HG02870 (cell line): ENCODE results near the gene CAMTA1.
"Not testable (repeated sequence)": the region's sequence is repeated elsewhere in the genome, so short reads cannot be mapped to it uniquely, and the experiment has no call there.

Experiments used
- ATAC-seq: cut with Tn5 transposase; IDR thresholded peaks from one replicate; pipeline ENCODE4 v1.9.1; 2021; ENCODE audit warnings: mild to moderate bottlenecking, moderate library complexity; ENCODE audit not compliant: unreplicated experiment

Gene CAMTA1

GRCh38 chr1:6905790-6906189 lies 120.5 kb downstream of the CAMTA1 start:
- ATAC-seq: no peak

GRCh38 chr1:6906783-6907182 lies 121.5 kb downstream of the CAMTA1 start:
- ATAC-seq: no peak

GRCh38 chr1:6907201-6907600 lies 121.9 kb downstream of the CAMTA1 start:
- no peak for ATAC-seq

- ATAC-seq: no peak
These were observed 122.6 kb downstream of the CAMTA1 start for GRCh38 chr1:6907676-6908434.

- no peak for ATAC-seq
These were observed 124.1 kb downstream of the CAMTA1 start for GRCh38 chr1:6909401-6909800.

GRCh38 chr1:6909857-6910256 lies 124.6 kb downstream of the CAMTA1 start:
- no peak for ATAC-seq

- ATAC-seq: no peak
These were observed 126.0 kb downstream of the CAMTA1 start for GRCh38 chr1:6911021-6911941.

- no peak for ATAC-seq
These were observed 126.7 kb downstream of the CAMTA1 start for GRCh38 chr1:6911974-6912373.

- ATAC-seq: no peak
These were observed 127.3 kb downstream of the CAMTA1 start for GRCh38 chr1:6912518-6912917.

GRCh38 chr1:6913086-6913485 lies 127.8 kb downstream of the CAMTA1 start:
- ATAC-seq: no peak

GRCh38 chr1:6914706-6915105 lies 129.5 kb downstream of the CAMTA1 start:
- ATAC-seq: no peak

GRCh38 chr1:6915999-6916565 lies 130.8 kb downstream of the CAMTA1 start:
- ATAC-seq: no peak

GRCh38 chr1:6917067-6917466 lies 131.8 kb downstream of the CAMTA1 start:
- no peak for ATAC-seq

GRCh38 chr1:6918186-6918924 lies 133.1 kb downstream of the CAMTA1 start:
- no peak for ATAC-seq

GRCh38 chr1:6918925-6919511 lies 133.8 kb downstream of the CAMTA1 start:
- ATAC-seq: no peak

- ATAC-seq: not testable (repeated sequence)
These were observed 136.3 kb downstream of the CAMTA1 start for GRCh38 chr1:6921506-6921905.

GRCh38 chr1:6922096-6922931 lies 137.1 kb downstream of the CAMTA1 start:
- no peak for ATAC-seq

GRCh38 chr1:6923012-6923411 lies 137.8 kb downstream of the CAMTA1 start:
- no peak for ATAC-seq

GRCh38 chr1:6923416-6923815 lies 138.2 kb downstream of the CAMTA1 start:
- no peak for ATAC-seq
